ENCODE data around the gene MCC.

The MCC gene

GRCh38 chr5:113123618-113124017 is 364.6 kb downstream of the MCC start:
- no peak for DNase-seq
- peak overlapping the region; percentile 69 for H3K27ac Mint-ChIP-seq
- peak; percentile 32 for TF ChIP-seq CTCF (IDR thresholded peaks at IDR 0.05)
- H3K9me3 Mint-ChIP-seq = peaks cover 12% of the 10 kb centered on the region
- H3K4me1 Mint-ChIP-seq = peaks cover 26% of the 10 kb centered on the region
- H3K36me3 Mint-ChIP-seq (ENCODE audit: low read depth) = peaks cover 13% of the 10 kb centered on the region
- no peaks in the 10 kb centered on the region for H3K27me3 Mint-ChIP-seq (ENCODE audit: low read depth, poor library complexity)
- H3K4me3 Mint-ChIP-seq = no peak overlapping the region

GRCh38 chr5:113122053-113122452 is 366.2 kb downstream of the MCC start:
- peaks cover 3% of the 10 kb centered on the region for H3K9me3 Mint-ChIP-seq
- no peaks in the 10 kb centered on the region for H3K27me3 Mint-ChIP-seq (ENCODE audit: low read depth, poor library complexity)
- no peak overlapping the region for H3K27ac Mint-ChIP-seq
- H3K4me1 Mint-ChIP-seq = peaks cover 26% of the 10 kb centered on the region
- DNase-seq = no peak
- H3K4me3 Mint-ChIP-seq = no peak overlapping the region
- H3K36me3 Mint-ChIP-seq (ENCODE audit: low read depth) = peaks cover 3% of the 10 kb centered on the region
- no peak for TF ChIP-seq CTCF (IDR thresholded peaks at IDR 0.05)

GRCh38 chr5:113119246-113119924 is 368.9 kb downstream of the MCC start:
- no peak overlapping the region for H3K4me3 Mint-ChIP-seq
- no peaks in the 10 kb centered on the region for H3K27me3 Mint-ChIP-seq (ENCODE audit: low read depth, poor library complexity)
- DNase-seq = peak; percentile 17
- peak overlapping the region; percentile 84 for H3K27ac Mint-ChIP-seq
- no peak for TF ChIP-seq CTCF (IDR thresholded peaks at IDR 0.05)
- peaks cover 19% of the 10 kb centered on the region for H3K4me1 Mint-ChIP-seq
- H3K9me3 Mint-ChIP-seq = peaks cover 16% of the 10 kb centered on the region
- H3K36me3 Mint-ChIP-seq (ENCODE audit: low read depth) = peaks cover 17% of the 10 kb centered on the region

GRCh38 chr5:113118765-113119164 is 369.5 kb downstream of the MCC start:
- H3K4me3 Mint-ChIP-seq = no peak overlapping the region
- no peaks in the 10 kb centered on the region for H3K27me3 Mint-ChIP-seq (ENCODE audit: low read depth, poor library complexity)
- peaks cover 23% of the 10 kb centered on the region for H3K9me3 Mint-ChIP-seq
- peaks cover 23% of the 10 kb centered on the region for H3K36me3 Mint-ChIP-seq (ENCODE audit: low read depth)
- peaks cover 14% of the 10 kb centered on the region for H3K4me1 Mint-ChIP-seq
- TF ChIP-seq CTCF (IDR thresholded peaks at IDR 0.05) = no peak
- peak overlapping the region; percentile 84 for H3K27ac Mint-ChIP-seq
- DNase-seq = no peak

- TF ChIP-seq CTCF (IDR thresholded peaks at IDR 0.05) = no peak
- peaks cover 27% of the 10 kb centered on the region for H3K9me3 Mint-ChIP-seq
- H3K4me3 Mint-ChIP-seq = no peak overlapping the region
- no peak overlapping the region for H3K27ac Mint-ChIP-seq
- peaks cover 28% of the 10 kb centered on the region for H3K36me3 Mint-ChIP-seq (ENCODE audit: low read depth)
- DNase-seq = no peak
- H3K4me1 Mint-ChIP-seq = peaks cover 9% of the 10 kb centered on the region
- H3K27me3 Mint-ChIP-seq (ENCODE audit: low read depth, poor library complexity) = no peaks in the 10 kb centered on the region
Observed at GRCh38 chr5:113118298-113118697, 370.0 kb downstream of the MCC start.

- Mint-ChIP-seq H3K27ac (no peak overlapping the region), H3K36me3 (ENCODE audit: low read depth) (peaks cover 34% of the 10 kb centered on the region)
- DNase-seq = no peak
Observed at GRCh38 chr5:113117543-113118115, 370.6 kb downstream of the MCC start.

More at GRCh38 chr5:113117543-113118115, 370.6 kb downstream of the MCC start:
- Mint-ChIP-seq H3K4me3 (no peak overlapping the region), H3K27me3 (ENCODE audit: low read depth, poor library complexity) (no peaks in the 10 kb centered on the region), H3K9me3 (peaks cover 27% of the 10 kb centered on the region), H3K4me1 (peaks cover 3% of the 10 kb centered on the region)
- no peak for TF ChIP-seq CTCF (IDR thresholded peaks at IDR 0.05)
